HepG2 (cell line): ENCODE data around the gene ACSL6. TPM values are rescaled to one million over a fixed set of nuclear protein-coding genes. Genes with fewer than 3 reads are reported as not detected.
A peak's percentile ranks its signal among the peaks of the same experiment; 100 is the strongest.

Experiments
- CTCF ChIP-seq: sonication (generic); formaldehyde crosslinking; IDR thresholded peaks from 2 replicates; pipeline ENCODE4 v1.5.0; 2020; ENCODE audit warnings: mild to moderate bottlenecking, missing genetic modification reagents, moderate library complexity
- ETV6 ChIP-seq: sonication (generic); formaldehyde crosslinking; conservative IDR thresholded peaks from 2 replicates; pipeline ENCODE4 v1.4.0; 2020; ENCODE audit warnings: missing genetic modification reagents
- FOSL2 ChIP-seq: sonication (generic); formaldehyde crosslinking; IDR thresholded peaks from 2 replicates; pipeline ENCODE4 v1.4.0; 2020; ENCODE audit warnings: missing genetic modification reagents
- FOXC1 ChIP-seq: sonication (generic); formaldehyde crosslinking; IDR thresholded peaks from 2 replicates; pipeline ENCODE4 v1.8.0; 2022; ENCODE audit warnings: mild to moderate bottlenecking, missing genetic modification reagents, borderline replicate concordance
- HHEX ChIP-seq: IDR thresholded peaks from 2 replicates; pipeline ENCODE4 v1.6.1; 2016; ENCODE audit warnings: control low read depth
- HOXA3 ChIP-seq: sonication (generic); formaldehyde crosslinking; IDR thresholded peaks from 2 replicates; pipeline ENCODE4 v1.5.0; 2020; ENCODE audit warnings: missing genetic modification reagents
- ISX ChIP-seq: sonication (generic); formaldehyde crosslinking; conservative IDR thresholded peaks from 2 replicates; pipeline ENCODE4 v1.5.0; 2020; ENCODE audit warnings: missing genetic modification reagents
- JUN ChIP-seq: sonication (generic); formaldehyde crosslinking; IDR thresholded peaks from 2 replicates; pipeline ENCODE4 v1.4.0; 2020; ENCODE audit warnings: mild to moderate bottlenecking, missing genetic modification reagents
- MEIS2 ChIP-seq: sonication (generic); formaldehyde crosslinking; IDR thresholded peaks from 2 replicates; pipeline ENCODE4 v1.9.0; 2021; ENCODE audit warnings: mild to moderate bottlenecking, missing genetic modification reagents
- MIER3 ChIP-seq: IDR thresholded peaks from 2 replicates; pipeline ENCODE4 v1.6.1; 2016; ENCODE audit warnings: missing compliant biosample characterization, borderline replicate concordance
- MYNN ChIP-seq: sonication (generic); formaldehyde crosslinking; IDR thresholded peaks from 2 replicates; pipeline ENCODE4 v1.4.0; 2020; ENCODE audit warnings: mild to moderate bottlenecking, low read depth, missing genetic modification reagents
- NCOA2 ChIP-seq: sonication (generic); formaldehyde crosslinking; IDR thresholded peaks from 2 replicates; pipeline ENCODE4 v1.8.0; 2022; ENCODE audit warnings: inconsistent platforms
- PHF21A ChIP-seq: sonication (generic); formaldehyde crosslinking; IDR thresholded peaks from 2 replicates; pipeline ENCODE4 v1.5.0; 2020; ENCODE audit warnings: mild to moderate bottlenecking, missing genetic modification reagents
- POLR2AphosphoS5 ChIP-seq: IDR thresholded peaks from 2 replicates; pipeline ENCODE4 v1.6.1; 2012; ENCODE audit warnings: low read depth, low read length
- RCOR2 ChIP-seq: IDR thresholded peaks from 2 replicates; pipeline ENCODE4 v1.6.1; 2016; ENCODE audit warnings: missing biosample characterization, missing genetic modification reagents
- RXRB ChIP-seq: IDR thresholded peaks from 2 replicates; pipeline ENCODE4 v1.6.1; 2016; ENCODE audit warnings: borderline replicate concordance, missing genetic modification reagents, missing compliant biosample characterization
- SALL1 ChIP-seq: sonication (generic); formaldehyde crosslinking; IDR thresholded peaks from 2 replicates; pipeline ENCODE4 v1.8.0; 2022; ENCODE audit warnings: mild to moderate bottlenecking, missing genetic modification reagents
- TAF1 ChIP-seq: sonication (generic); formaldehyde crosslinking; IDR thresholded peaks from 2 replicates; pipeline ENCODE4 v1.4.0; 2020; ENCODE audit warnings: missing genetic modification reagents
- TBX2 ChIP-seq: sonication (generic); formaldehyde crosslinking; IDR thresholded peaks from 2 replicates; pipeline ENCODE4 v1.5.0; 2020; ENCODE audit warnings: missing genetic modification reagents, mild to moderate bottlenecking, borderline replicate concordance
- ZFP91 ChIP-seq: sonication (generic); formaldehyde crosslinking; IDR thresholded peaks from 2 replicates; pipeline ENCODE4 v1.9.0; 2022; ENCODE audit warnings: missing genetic modification reagents, mild to moderate bottlenecking, borderline replicate concordance
- ZFX ChIP-seq: sonication (generic); formaldehyde crosslinking; IDR thresholded peaks from 2 replicates; pipeline ENCODE4 v1.4.0; 2020; ENCODE audit warnings: mild to moderate bottlenecking, low read depth, missing genetic modification reagents, moderate library complexity
- ZKSCAN8 ChIP-seq: IDR thresholded peaks from 2 replicates; pipeline ENCODE4 v1.6.1; 2016; ENCODE audit warnings: borderline replicate concordance, missing genetic modification reagents, missing compliant biosample characterization
- ZMYM3 ChIP-seq: sonication (generic); formaldehyde crosslinking; IDR thresholded peaks from 2 replicates; pipeline ENCODE4 v1.5.1; 2020; ENCODE audit warnings: mild to moderate bottlenecking, missing genetic modification reagents
- ZNF317 ChIP-seq: sonication (generic); formaldehyde crosslinking; IDR thresholded peaks from 2 replicates; pipeline ENCODE4 v1.5.0; 2020; ENCODE audit warnings: mild to moderate bottlenecking, missing genetic modification reagents
- ZNF431 ChIP-seq: sonication (generic); formaldehyde crosslinking; IDR thresholded peaks from 2 replicates; pipeline ENCODE4 v1.9.0; 2022; ENCODE audit warnings: missing genetic modification reagents, low read depth, mild to moderate bottlenecking, borderline replicate concordance
- ZNF501 ChIP-seq: sonication (generic); formaldehyde crosslinking; IDR thresholded peaks from 2 replicates; pipeline ENCODE4 v1.5.1; 2020; ENCODE audit warnings: mild to moderate bottlenecking, moderate library complexity, missing genetic modification reagents
- ZNF605 ChIP-seq: sonication (generic); formaldehyde crosslinking; IDR thresholded peaks from 2 replicates; pipeline ENCODE4 v1.8.0; 2022; ENCODE audit warnings: mild to moderate bottlenecking, missing genetic modification reagents
- ZNF652 ChIP-seq: IDR thresholded peaks from 2 replicates; pipeline ENCODE4 v1.6.1; 2016; ENCODE audit warnings: low read depth, borderline replicate concordance
- polyA plus RNA-seq, 8 experiments: library from polyadenylated mRNA; depleted of rRNA in 3 of 8; stranded (reverse) in 7 of 8; unstranded in 1 of 8; fragments of >200 nt; fragmentation: Illumina TruSeq in 4 of 8; extraction: Trizol in 4 of 8; gene quantifications; 2 replicates each; pipeline versions ENCODE4 v1.2.1 to v1.2.3, GENCODE V29; 2011 to 2016; ENCODE audit warnings: low read depth in 4 of 8, missing spikeins in 1 of 8, mixed read lengths in 1 of 8; ENCODE audit not compliant: insufficient read depth in 1 of 8
- total RNA-seq, 5 experiments: library from RNA; depleted of rRNA; stranded (reverse); fragments of >200 nt; fragmentation: Illumina TruSeq; extraction: Trizol; gene quantifications; 2 replicates each; pipeline ENCODE4 v1.2.3, GENCODE V29; 2016; ENCODE audit warnings: low read depth in 1 of 5
- TF ChIP-seq, protein P1 (sequence below): sonication (generic); formaldehyde crosslinking; IDR thresholded peaks from 2 replicates; pipeline ENCODE4 v1.5.0; 2020; ENCODE audit warnings: missing genetic modification reagents

ACSL6 gene
- total and polyA plus RNA-seq, 2 of the 13 experiments (the other 11 are each of a cell fraction or from before 2014, with no cell fraction given), result 3.7 to 3.8 TPM

- TF ChIP-seq CTCF (CRISPR knock-in tag), result peak; percentile 65
- 0 out of 2 replicates have a peak, but pooled peaks have one; percentile 41 for TF ChIP-seq ZKSCAN8 (CRISPR knock-in tag)
- TF ChIP-seq FOSL2, result no peak; the same call in 1 of the 2 replicates
- TF ChIP-seq ISX (CRISPR knock-in tag), result no peak
- TF ChIP-seq ZNF431 (CRISPR knock-in tag), result no peak
- no peak for TF ChIP-seq JUN
- peak; percentile 47; the same call in 1 of the 2 replicates for TF ChIP-seq POLR2AphosphoS5
- TF ChIP-seq ZNF317, result 0 out of 2 replicates have a peak, but pooled peaks have one; percentile 22
- TF ChIP-seq ETV6 (CRISPR knock-in tag), result 0 out of 2 replicates have a peak, but pooled peaks have one; percentile 34
- TF ChIP-seq MIER3, result peak; percentile 75; the same call in 1 of the 2 replicates
- TF ChIP-seq MYNN (CRISPR knock-in tag), result 0 out of 2 replicates have a peak, but pooled peaks have one; percentile 39
- peak; percentile 69 for TF ChIP-seq ZMYM3
- TF ChIP-seq ZNF652, result peak; percentile 91
- TF ChIP-seq ZNF605 (CRISPR knock-in tag), result peak; percentile 60; the same call in 1 of the 2 replicates
- TF ChIP-seq HHEX (CRISPR knock-in tag), result no peak
- peak; percentile 86 for TF ChIP-seq TBX2 (CRISPR knock-in tag)
- TF ChIP-seq HOXA3 (CRISPR knock-in tag), result peak; percentile 79
- TF ChIP-seq PHF21A (CRISPR knock-in tag), result peak; percentile 85
- peak; percentile 92 for TF ChIP-seq ZFX (CRISPR knock-in tag)
- TF ChIP-seq NCOA2 (CRISPR knock-in tag), result peak; percentile 70
- peak; percentile 94 for TF ChIP-seq SALL1 (CRISPR knock-in tag)
- peak; percentile 49; the same call in 1 of the 2 replicates for TF ChIP-seq TAF1
- peak; percentile 75 for TF ChIP-seq RXRB (CRISPR knock-in tag)
- 0 out of 2 replicates have a peak, but pooled peaks have one; percentile 25 for TF ChIP-seq MEIS2 (CRISPR knock-in tag)
- TF ChIP-seq ZFP91 (CRISPR knock-in tag), result peak; percentile 82
- TF ChIP-seq, protein P1, sequence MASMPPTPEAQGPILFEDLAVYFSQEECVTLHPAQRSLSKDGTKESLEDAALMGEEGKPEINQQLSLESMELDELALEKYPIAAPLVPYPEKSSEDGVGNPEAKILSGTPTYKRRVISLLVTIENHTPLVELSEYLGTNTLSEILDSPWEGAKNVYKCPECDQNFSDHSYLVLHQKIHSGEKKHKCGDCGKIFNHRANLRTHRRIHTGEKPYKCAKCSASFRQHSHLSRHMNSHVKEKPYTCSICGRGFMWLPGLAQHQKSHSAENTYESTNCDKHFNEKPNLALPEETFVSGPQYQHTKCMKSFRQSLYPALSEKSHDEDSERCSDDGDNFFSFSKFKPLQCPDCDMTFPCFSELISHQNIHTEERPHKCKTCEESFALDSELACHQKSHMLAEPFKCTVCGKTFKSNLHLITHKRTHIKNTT, result no peak
- TF ChIP-seq ZNF501, result 0 out of 2 replicates have a peak, but pooled peaks have one; percentile 8
- peak; percentile 38; the same call in 1 of the 2 replicates for TF ChIP-seq FOXC1
- TF ChIP-seq RCOR2 (CRISPR knock-in tag), result peak; percentile 85
Observed at GRCh38 chr5:132003170-132003744, 8.2 kb downstream of the ACSL6 start (continued).
